Body of pancreas (tissue), 4 donors: ENCODE results near the gene COL9A3. TPM values are rescaled to one million over a fixed set of nuclear protein-coding genes. Genes with fewer than 3 reads are reported as not detected.

Experiments used
- ATAC-seq: fragments of 150-250 bp; one replicate; pipeline ENCODE4 v1.9.1; 2016
- DNase-seq, 4 donors: peaks; one replicate each; pipeline ENCODE4 v3.0.0-alpha.2; 2019
- H3K27ac ChIP-seq, 4 donors: fragments of 200-600 bp; sonication (generic); 1 replicate in 3 of 4; 2 replicates in 1 of 4; pipeline versions ENCODE4 v1.5.1 to v1.6.1; 2016 to 2019; ENCODE audit warnings: mild to moderate bottlenecking in 1 of 4, mixed read lengths in 1 of 4, moderate library complexity in 1 of 4
- H3K27me3 ChIP-seq, 2 donors: fragments of 200-600 bp; sonication (generic); one replicate each; pipeline ENCODE4 v1.6.0; 2016; ENCODE audit warnings: mild to moderate bottlenecking in 1 of 2
- H3K36me3 ChIP-seq, 2 donors: fragments of 200-600 bp; sonication (generic); replicated peaks in 1 of 2; 2 replicates each; pipeline ENCODE4 v1.5.1; 2016; ENCODE audit warnings: low read depth in 2 of 2; ENCODE audit not compliant: insufficient read depth in 1 of 2
- H3K4me1 ChIP-seq: fragments of 200-600 bp; sonication (generic); one replicate; pipeline ENCODE4 v1.6.0; 2016
- H3K4me3 ChIP-seq, 2 donors: fragments of 200-600 bp; sonication (generic); 1 replicate in 1 of 2; 2 replicates in 1 of 2; pipeline ENCODE4 v1.5.1; 2016 to 2019
- H3K9me3 ChIP-seq, 3 donors: fragments of 200-600 bp; sonication (generic); 1 replicate in 2 of 3; 2 replicates in 1 of 3; pipeline ENCODE4 v1.5.1; 2016
- CTCF ChIP-seq, 7 experiments: fragments of 450-650 bp in 4 of 7; fragments of 200-600 bp in 3 of 7; sonication (generic) in 3 of 7; IDR thresholded peaks; one replicate each; pipeline ENCODE4 v1.5.1; 2016 to 2019; ENCODE audit warnings: antibody characterized with exemption in 7 of 7
- POLR2A ChIP-seq, 3 donors: fragments of 450-650 bp; IDR thresholded peaks; one replicate each; pipeline ENCODE4 v1.6.1; 2016; ENCODE audit warnings: antibody characterized with exemption in 3 of 3, mild to moderate bottlenecking in 2 of 3
- WGBS, 2 donors: methylation state at CpG; one replicate each; pipeline ENCODE4 v1.1.5; 2017; 5-methylcytosine and 5-hydroxymethylcytosine counted together
- intact Hi-C: fragments of 100-400 bp; cut with DNase I; formaldehyde crosslinking; loops from one replicate; pipeline ENCODE4 v1.15.1; 2023
- total RNA-seq, 2 donors: library from RNA; depleted of rRNA; stranded (reverse); fragments of >200 nt; gene quantifications; one replicate each; pipeline ENCODE4 v1.1.0, GENCODE V29; 2016

The COL9A3 gene
- total RNA-seq, 2 donors from 2014 or later: 25.2 to 69.5 TPM

GRCh38 chr20:62799036-62799435 is 17.8 kb upstream of the COL9A3 start:
- peaks cover 25% of the 10 kb centered on the region for H3K4me1 ChIP-seq
- H3K9me3 ChIP-seq: no peaks in the 10 kb centered on the region
- no peak overlapping the region for H3K27ac ChIP-seq
- intact Hi-C loops: no loop called here
- H3K27me3 ChIP-seq: no peaks in the 10 kb centered on the region
- ATAC-seq: no peak
- TF ChIP-seq POLR2A (IDR thresholded peaks at IDR 0.05): no peak
- TF ChIP-seq CTCF (IDR thresholded peaks at IDR 0.05): no peak
- WGBS, 2 donors: 92 to 94% methylated on average over 6 to 8 of the region's 8 CpGs
- peaks cover 0 to 13% of the 10 kb centered on the region in 2 donors for H3K36me3 ChIP-seq
- H3K4me3 ChIP-seq: no peak overlapping the region
- no peak for DNase-seq

GRCh38 chr20:62799459-62799858 is 17.4 kb upstream of the COL9A3 start:
- Histone ChIP-seq H3K9me3 (no peaks in the 10 kb centered on the region), H3K4me1 (peaks cover 26% of the 10 kb centered on the region), H3K36me3 (peaks cover 0 to 13% of the 10 kb centered on the region in 2 donors), H3K27me3 (no peaks in the 10 kb centered on the region), H3K4me3 (no peak overlapping the region), H3K27ac (no peak overlapping the region)
- 95 to 98% methylated on average over 8 to 14 of the region's 19 CpGs for WGBS, 2 donors
- TF ChIP-seq CTCF (IDR thresholded peaks at IDR 0.05) (no peak), POLR2A (IDR thresholded peaks at IDR 0.05) (no peak)
- no peak for ATAC-seq
- DNase-seq: no peak
- intact Hi-C loops: no loop called here

DNA sequence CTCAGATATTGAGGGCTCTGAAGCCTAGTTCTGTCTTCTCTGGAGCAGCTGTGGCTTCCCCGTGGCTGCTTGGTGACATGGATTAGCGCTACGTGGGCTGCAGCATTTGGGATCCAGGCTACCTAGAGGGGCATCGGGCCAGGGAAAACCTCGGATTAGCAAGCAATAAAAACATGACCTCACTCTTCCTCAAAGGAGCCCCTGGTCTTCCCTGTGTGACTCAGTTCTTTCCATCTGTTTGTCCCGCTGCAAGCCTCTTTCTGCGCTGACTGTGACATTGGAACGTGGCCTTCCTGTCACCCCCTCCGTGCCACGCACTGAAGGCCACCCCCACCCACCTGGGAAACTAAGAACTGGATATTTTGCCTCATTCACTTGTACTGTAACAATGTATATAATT is 17.0 kb upstream of the COL9A3 start:
- Histone ChIP-seq H3K27me3 (no peaks in the 10 kb centered on the region), H3K36me3 (peaks cover 0 to 13% of the 10 kb centered on the region in 2 donors), H3K27ac (no peak overlapping the region), H3K9me3 (no peaks in the 10 kb centered on the region), H3K4me1 (peaks cover 22% of the 10 kb centered on the region), H3K4me3 (no peak overlapping the region)
- intact Hi-C loops: no loop called here
- TF ChIP-seq POLR2A (IDR thresholded peaks at IDR 0.05) (no peak), CTCF (IDR thresholded peaks at IDR 0.05) (no peak)
- 86 to 87% methylated on average over 10 of the region's 10 CpGs for WGBS, 2 donors
- DNase-seq: no peak
- no peak for ATAC-seq

DNA sequence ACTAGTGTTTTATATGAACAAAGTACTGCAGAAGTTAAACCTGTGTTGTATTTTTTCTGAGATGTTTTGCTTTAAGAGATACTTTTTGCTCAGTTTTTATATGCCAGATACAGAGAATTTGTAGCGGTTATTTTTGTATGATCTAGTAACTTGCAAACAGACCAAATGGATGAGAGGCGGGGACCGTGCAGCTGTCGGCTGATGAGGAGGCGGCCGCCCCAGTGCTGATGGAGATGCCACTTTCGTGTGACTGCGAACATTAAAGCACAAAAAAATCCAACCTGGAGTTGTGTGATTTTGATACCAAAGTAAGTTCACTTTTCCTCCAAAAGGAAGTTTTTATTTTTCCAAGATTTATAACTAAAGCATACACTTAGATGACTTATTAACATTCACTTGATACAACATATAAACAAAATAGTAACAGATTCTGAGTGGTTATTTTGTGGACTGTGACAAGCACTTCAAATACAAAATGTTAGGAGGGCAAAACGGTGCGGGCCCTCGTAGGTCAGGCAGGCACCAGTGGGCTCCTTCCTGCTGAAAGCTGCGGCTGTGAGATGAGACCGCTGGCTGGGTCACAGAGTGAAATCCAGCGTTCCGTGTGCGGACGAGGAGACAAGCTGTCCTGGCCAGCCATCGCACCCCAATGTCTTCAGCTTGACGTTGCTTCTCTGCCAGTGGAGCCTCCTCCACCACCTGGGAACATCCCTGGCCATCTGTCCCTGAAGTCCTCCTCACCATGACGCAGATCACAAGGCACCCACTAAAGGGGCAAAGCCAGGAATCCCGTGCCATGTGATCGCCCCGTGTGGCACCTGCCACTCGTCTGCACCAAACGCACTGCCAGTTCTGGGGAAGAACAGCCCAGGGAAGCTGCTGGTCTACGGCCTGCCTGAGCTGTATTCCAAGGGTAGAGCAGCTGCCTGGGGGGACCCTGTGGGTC is 16.3 kb upstream of the COL9A3 start:
- Histone ChIP-seq H3K4me1 (peaks cover 23% of the 10 kb centered on the region), H3K27me3 (no peaks in the 10 kb centered on the region), H3K4me3 (no peak overlapping the region), H3K27ac (no peak overlapping the region), H3K9me3 (no peaks in the 10 kb centered on the region), H3K36me3 (peaks cover 0 to 13% of the 10 kb centered on the region in 2 donors)
- DNase-seq (no peak), ATAC-seq (no peak)
- intact Hi-C loops: no loop called here
- 87 to 88% methylated on average over 18 to 26 of the region's 26 CpGs for WGBS, 2 donors
- TF ChIP-seq POLR2A (IDR thresholded peaks at IDR 0.05) (no peak), CTCF (IDR thresholded peaks at IDR 0.05) (no peak)
